GM12873 (cell line): ENCODE measurements around the gene FOXN3.

ENCODE experiments used
- TF ChIP-seq, protein P1 (sequence below): IDR thresholded peaks from 2 replicates; pipeline ENCODE4 v1.5.1; 2012; ENCODE audit warnings: low read depth, mild to moderate bottlenecking, moderate library complexity, low read length, control low read depth; ENCODE audit not compliant: insufficient read depth; ENCODE audit errors: missing control alignments

FOXN3 gene

DNA sequence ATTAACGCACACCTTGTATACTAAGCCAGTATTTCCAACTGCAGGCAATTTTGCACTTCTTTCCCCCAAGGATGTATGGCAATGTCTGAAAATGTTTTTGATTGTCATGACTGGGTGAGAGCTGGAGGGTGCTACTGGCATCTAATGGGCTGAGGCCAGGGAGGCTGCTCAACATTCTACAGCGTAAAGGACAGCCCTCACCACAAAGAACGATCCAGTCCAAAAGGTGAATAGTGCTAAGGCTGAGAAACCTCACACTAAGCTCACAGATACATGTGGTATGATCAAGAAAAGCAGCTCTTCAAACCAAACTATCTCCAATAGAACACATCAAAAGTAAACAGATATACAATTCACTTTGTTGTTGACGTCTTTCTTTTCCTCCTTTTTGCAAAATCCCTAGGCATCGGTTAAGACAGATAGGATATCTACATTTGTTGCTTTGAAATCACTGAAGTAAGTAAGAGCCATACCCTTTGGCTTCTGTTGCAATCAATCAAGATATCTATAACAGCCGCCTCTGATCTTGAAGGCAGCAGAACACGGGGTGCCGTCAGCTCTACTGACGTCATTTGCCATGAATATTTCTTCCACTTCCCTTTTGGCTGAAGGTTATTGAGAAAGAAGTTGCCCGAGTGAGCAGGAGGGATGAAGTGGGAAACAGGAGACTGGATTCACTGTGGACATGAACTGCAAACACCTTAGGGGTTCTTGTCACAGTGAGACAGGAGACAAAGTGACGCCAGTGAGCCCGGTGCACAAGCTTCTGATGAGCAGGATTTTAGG, 218.3 kb downstream of the FOXN3 start:
- TF ChIP-seq, protein P1, sequence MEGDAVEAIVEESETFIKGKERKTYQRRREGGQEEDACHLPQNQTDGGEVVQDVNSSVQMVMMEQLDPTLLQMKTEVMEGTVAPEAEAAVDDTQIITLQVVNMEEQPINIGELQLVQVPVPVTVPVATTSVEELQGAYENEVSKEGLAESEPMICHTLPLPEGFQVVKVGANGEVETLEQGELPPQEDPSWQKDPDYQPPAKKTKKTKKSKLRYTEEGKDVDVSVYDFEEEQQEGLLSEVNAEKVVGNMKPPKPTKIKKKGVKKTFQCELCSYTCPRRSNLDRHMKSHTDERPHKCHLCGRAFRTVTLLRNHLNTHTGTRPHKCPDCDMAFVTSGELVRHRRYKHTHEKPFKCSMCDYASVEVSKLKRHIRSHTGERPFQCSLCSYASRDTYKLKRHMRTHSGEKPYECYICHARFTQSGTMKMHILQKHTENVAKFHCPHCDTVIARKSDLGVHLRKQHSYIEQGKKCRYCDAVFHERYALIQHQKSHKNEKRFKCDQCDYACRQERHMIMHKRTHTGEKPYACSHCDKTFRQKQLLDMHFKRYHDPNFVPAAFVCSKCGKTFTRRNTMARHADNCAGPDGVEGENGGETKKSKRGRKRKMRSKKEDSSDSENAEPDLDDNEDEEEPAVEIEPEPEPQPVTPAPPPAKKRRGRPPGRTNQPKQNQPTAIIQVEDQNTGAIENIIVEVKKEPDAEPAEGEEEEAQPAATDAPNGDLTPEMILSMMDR, result no peak

DNA sequence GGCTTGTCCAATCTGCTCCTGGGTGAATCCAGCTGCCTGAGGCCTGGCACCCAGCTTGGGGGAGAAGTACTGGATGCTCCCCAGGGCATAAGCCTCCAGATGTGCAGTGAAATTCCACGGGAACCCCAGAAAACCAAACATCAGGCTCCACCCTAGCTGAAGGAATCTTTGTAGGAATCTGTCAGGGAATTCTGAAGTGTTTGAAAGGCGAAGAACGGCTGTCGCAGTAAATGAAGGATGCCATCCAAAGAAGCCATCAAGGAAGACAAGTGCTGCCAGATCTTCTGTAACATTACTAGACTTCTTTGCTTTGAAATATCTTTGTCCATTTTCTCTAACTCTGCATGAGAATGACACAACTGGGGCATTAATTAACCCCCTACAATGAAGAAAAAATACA, 219.4 kb downstream of the FOXN3 start:
- TF ChIP-seq, protein P1, result no peak

DNA sequence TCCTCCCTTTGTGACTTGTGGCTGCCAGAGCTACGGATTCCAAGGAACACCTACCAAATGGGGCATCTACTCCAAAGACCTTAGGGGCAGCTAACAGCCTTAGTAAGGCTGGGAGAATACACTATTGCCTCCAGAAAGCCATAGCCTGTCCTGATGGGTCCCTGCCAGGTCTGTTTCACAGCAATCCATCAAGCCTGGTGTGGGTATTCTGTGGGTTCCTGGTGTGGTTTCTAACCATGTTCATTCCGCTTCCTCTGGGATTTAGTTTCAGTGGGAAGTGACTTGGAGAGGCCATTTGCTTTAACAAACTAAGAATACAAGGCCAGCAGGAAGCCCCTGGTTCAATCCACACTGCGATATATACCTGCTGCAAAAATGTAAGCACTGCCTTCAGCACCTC, 220.5 kb downstream of the FOXN3 start:
- TF ChIP-seq, protein P1, result no peak

DNA sequence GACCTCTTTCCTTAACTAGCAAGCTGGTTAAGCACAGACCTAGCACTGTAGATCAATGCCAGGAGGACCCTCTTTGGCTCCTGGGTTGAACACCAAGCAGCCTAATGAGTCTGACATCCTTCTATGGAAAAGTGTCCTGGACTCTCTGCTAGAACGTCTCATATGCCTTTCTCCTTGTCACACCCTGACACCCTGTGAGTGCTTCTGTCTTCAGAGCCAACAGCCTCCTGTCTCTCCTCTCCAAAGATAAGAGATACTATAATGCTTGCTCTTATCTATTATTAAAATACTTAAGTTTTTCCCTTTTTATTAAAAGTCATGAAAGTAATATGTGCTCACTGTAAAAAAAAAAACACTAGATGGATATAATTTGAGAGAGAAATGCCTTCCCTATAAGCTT, 222.7 kb downstream of the FOXN3 start:
- TF ChIP-seq, protein P1, result no peak

DNA sequence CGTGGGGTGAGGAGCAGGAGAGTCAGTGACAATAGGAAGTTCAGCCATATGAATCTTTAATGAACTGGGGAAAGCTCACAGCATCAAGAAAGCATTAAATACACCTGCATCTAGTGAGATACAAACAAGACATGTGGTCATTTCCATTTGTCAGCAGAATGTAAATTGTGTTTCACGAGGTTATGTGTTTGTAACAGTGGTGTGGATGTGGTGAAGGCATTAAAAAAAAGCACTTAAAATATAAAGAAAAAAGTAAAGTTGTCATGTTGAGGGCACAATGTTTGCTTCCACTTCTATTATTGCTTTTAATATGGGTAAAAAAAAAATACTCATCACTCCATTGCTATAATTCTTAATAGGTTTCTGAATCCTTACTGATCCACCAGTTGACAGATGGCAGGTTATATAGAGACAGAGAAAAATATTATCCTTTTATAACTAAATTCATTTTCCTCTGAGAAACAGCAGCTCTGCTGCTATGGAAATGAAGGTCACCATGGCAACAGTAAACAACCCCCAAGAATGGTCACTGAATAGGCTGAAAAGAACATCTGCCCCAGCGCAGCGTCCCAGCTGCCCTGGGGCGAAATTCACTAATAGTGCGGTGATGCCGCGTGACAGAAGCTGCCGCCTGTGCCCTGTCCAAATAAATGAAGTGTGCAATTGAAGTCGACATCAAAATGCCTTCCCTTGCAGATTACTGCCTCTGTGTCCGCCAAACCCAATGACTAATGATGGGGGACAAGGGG, 226.1 kb downstream of the FOXN3 start:
- TF ChIP-seq, protein P1, result no peak

DNA sequence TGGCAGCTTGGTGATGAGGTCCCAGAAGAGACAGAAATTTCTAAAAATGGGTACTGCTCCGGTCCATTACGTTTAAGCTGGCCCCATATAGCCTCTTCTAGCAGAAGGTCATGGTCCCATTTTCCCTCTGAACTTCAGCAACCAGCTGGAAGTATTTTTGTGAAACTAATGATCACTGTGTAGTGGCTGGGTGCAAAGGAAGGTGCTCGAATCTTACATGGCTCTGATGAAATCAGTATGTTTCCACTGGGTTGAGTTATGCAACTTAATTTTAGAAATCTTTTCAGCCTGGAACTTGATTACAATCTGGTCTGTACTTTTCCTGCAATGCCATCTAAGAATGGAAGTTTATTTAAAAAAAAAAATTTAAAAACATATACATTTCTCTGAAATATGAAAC, 228.5 kb downstream of the FOXN3 start:
- TF ChIP-seq, protein P1, result no peak

DNA sequence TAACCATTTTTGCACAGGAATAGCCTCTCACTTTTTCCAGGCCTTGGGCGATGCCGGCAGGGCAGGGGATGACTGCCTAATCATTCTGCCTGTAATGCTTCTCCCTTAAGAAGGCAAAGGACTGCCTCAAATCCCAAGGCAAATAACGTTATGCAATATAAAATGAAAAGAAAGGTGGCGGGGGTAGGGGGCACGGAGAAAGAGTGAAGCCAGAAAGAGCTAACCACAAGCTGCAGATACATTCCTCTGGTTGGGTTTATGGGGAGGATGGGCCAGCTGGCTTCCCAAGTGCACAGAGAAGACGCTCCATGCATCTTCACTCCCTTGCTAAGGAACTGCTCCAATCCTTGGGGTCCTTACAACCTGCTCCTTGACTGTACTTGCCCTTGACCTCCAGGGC, 229.5 kb downstream of the FOXN3 start:
- TF ChIP-seq, protein P1, result no peak
